GM23338 (cell line): ENCODE measurements around the gene TENM3. TPM values are rescaled to one million over a fixed set of nuclear protein-coding genes. Genes with fewer than 3 reads are reported as not detected.

Source experiments
- ATAC-seq: fragments of 200-7000 bp; cut with Tn5 transposase; 3 replicates; pipeline ENCODE4 v1.9.1; 2020
- DNase-seq: peaks from one replicate; pipeline ENCODE4 v3.0.0-alpha.2; 2015; ENCODE audit warnings: low spot score
- H2AFZ ChIP-seq: fragments of 200-600 bp; sonication (generic); 2 replicates; pipeline ENCODE4 v1.8.0; 2016; ENCODE audit warnings: antibody characterized with exemption, mild to moderate bottlenecking, moderate library complexity
- H3F3A ChIP-seq: fragments of 200-600 bp; sonication (generic); replicated peaks from 2 replicates; pipeline ENCODE4 v1.8.0; 2017; ENCODE audit warnings: antibody characterized with exemption, mixed run types, low read depth
- H3K27ac ChIP-seq: fragments of 200-600 bp; sonication (generic); 2 replicates; pipeline ENCODE4 v1.6.1; 2016; ENCODE audit warnings: low read depth
- H3K27me3 ChIP-seq: fragments of 200-600 bp; sonication (generic); 2 replicates; pipeline ENCODE4 v1.8.0; 2016; ENCODE audit warnings: mild to moderate bottlenecking, mixed run types, moderate library complexity; ENCODE audit not compliant: insufficient read depth
- H3K36me3 ChIP-seq: fragments of 200-600 bp; sonication (generic); 2 replicates; pipeline ENCODE4 v1.8.0; 2016; ENCODE audit warnings: mild to moderate bottlenecking; ENCODE audit not compliant: insufficient read depth
- H3K4me1 ChIP-seq: fragments of 200-600 bp; sonication (generic); 2 replicates; pipeline ENCODE4 v1.8.0; 2016; ENCODE audit warnings: mild to moderate bottlenecking, moderate library complexity; ENCODE audit not compliant: insufficient read depth
- H3K4me2 ChIP-seq: fragments of 200-600 bp; sonication (generic); 2 replicates; pipeline ENCODE4 v1.7.1; 2017; ENCODE audit warnings: mixed run types
- H3K4me3 ChIP-seq: fragments of 200-600 bp; sonication (generic); 2 replicates; pipeline ENCODE4 v1.6.1; 2016; ENCODE audit warnings: mixed run types
- H3K79me2 ChIP-seq: fragments of 200-600 bp; sonication (generic); replicated peaks from 2 replicates; pipeline ENCODE4 v1.8.0; 2017; ENCODE audit warnings: mild to moderate bottlenecking; ENCODE audit not compliant: insufficient read depth
- H3K9me2 ChIP-seq: fragments of 200-600 bp; sonication (generic); 2 replicates; pipeline ENCODE4 v1.8.0; 2017; ENCODE audit not compliant: insufficient read depth
- H4K20me1 ChIP-seq: fragments of 200-600 bp; sonication (generic); replicated peaks from 2 replicates; pipeline ENCODE4 v1.8.0; 2017; ENCODE audit warnings: mild to moderate bottlenecking; ENCODE audit not compliant: insufficient read depth
- H3K27ac Mint-ChIP-seq: 2 replicates; pipeline ENCODE4 v1.8.0; 2020; ENCODE audit warnings: inconsistent platforms, mild to moderate bottlenecking, moderate library complexity, mixed read lengths
- H3K27me3 Mint-ChIP-seq: 3 replicates; pipeline ENCODE4 v1.8.0; 2022; ENCODE audit warnings: low read depth, mild to moderate bottlenecking, moderate library complexity, mixed read lengths, inconsistent platforms; ENCODE audit not compliant: insufficient read depth, poor library complexity
- H3K36me3 Mint-ChIP-seq: 3 replicates; pipeline ENCODE4 v1.8.0; 2021; ENCODE audit warnings: low read depth, mild to moderate bottlenecking, inconsistent platforms, moderate library complexity, mixed read lengths
- H3K4me1 Mint-ChIP-seq: 3 replicates; pipeline ENCODE4 v1.8.0; 2020; ENCODE audit warnings: mild to moderate bottlenecking, inconsistent platforms, mixed read lengths
- H3K4me3 Mint-ChIP-seq: 3 replicates; pipeline ENCODE4 v1.8.0; 2021; ENCODE audit warnings: moderate library complexity, mild to moderate bottlenecking, inconsistent platforms, mixed read lengths
- H3K9me3 Mint-ChIP-seq: 3 replicates; pipeline ENCODE4 v1.8.0; 2020; ENCODE audit warnings: moderate library complexity, mild to moderate bottlenecking, inconsistent platforms, mixed read lengths
- CREB1 ChIP-seq: fragments of 250-450 bp; sonication (Bioruptor Pico); IDR thresholded peaks from 2 replicates; pipeline ENCODE4 v1.5.0; 2020; ENCODE audit warnings: low read depth, mild to moderate bottlenecking, moderate library complexity
- CTCF ChIP-seq, 2 experiments: fragments of 200-600 bp in 1 of 2; sonication (generic) in 1 of 2; conservative IDR thresholded peaks; 2 replicates each; pipeline versions ENCODE4 v1.5.1 to v1.6.1; 2016 to 2017; ENCODE audit warnings: antibody characterized with exemption in 2 of 2, low read depth in 2 of 2, mild to moderate bottlenecking in 2 of 2, moderate library complexity in 1 of 2
- ETS1 ChIP-seq: IDR thresholded peaks from 2 replicates; pipeline ENCODE4 v1.6.1; 2016; ENCODE audit warnings: antibody characterized with exemption
- EZH2 ChIP-seq: fragments of 200-600 bp; sonication (generic); IDR thresholded peaks from one replicate; pipeline ENCODE4 v1.8.0; 2017; ENCODE audit warnings: antibody characterized with exemption, mild to moderate bottlenecking, low read depth; ENCODE audit not compliant: unreplicated experiment
- EZH2phosphoT487 ChIP-seq: fragments of 200-600 bp; sonication (generic); IDR thresholded peaks from one replicate; pipeline ENCODE4 v1.8.1; 2018; ENCODE audit warnings: antibody characterized with exemption; ENCODE audit not compliant: unreplicated experiment
- JUNB ChIP-seq: IDR thresholded peaks from one replicate; pipeline ENCODE4 v1.6.1; 2016; ENCODE audit warnings: antibody characterized with exemption; ENCODE audit not compliant: unreplicated experiment
- NANOG ChIP-seq: IDR thresholded peaks from 2 replicates; pipeline ENCODE4 v1.6.1; 2016; ENCODE audit warnings: antibody characterized with exemption, borderline replicate concordance
- POLR2AphosphoS5 ChIP-seq: IDR thresholded peaks from 2 replicates; pipeline ENCODE4 v1.6.1; 2016; ENCODE audit warnings: antibody characterized with exemption, low read depth
- REST ChIP-seq: IDR thresholded peaks from one replicate; pipeline ENCODE4 v1.6.1; 2018; ENCODE audit warnings: antibody characterized with exemption; ENCODE audit not compliant: unreplicated experiment
- STAT1 ChIP-seq: IDR thresholded peaks from one replicate; pipeline ENCODE4 v1.6.1; 2016; ENCODE audit warnings: antibody characterized with exemption; ENCODE audit not compliant: unreplicated experiment
- ZNF114 ChIP-seq: fragments of 250-450 bp; sonication (Bioruptor Pico); IDR thresholded peaks from 2 replicates; pipeline ENCODE4 v1.5.0; 2020; ENCODE audit warnings: mild to moderate bottlenecking, moderate library complexity
- ZNF331 ChIP-seq: fragments of 250-450 bp; sonication (Bioruptor Pico); IDR thresholded peaks from 2 replicates; pipeline ENCODE4 v1.5.0; 2020; ENCODE audit warnings: low read depth, mild to moderate bottlenecking, moderate library complexity
- ZNF462 ChIP-seq: fragments of 250-450 bp; sonication (Bioruptor Pico); IDR thresholded peaks from 2 replicates; pipeline ENCODE4 v1.5.0; 2020; ENCODE audit warnings: mild to moderate bottlenecking, moderate library complexity
- polyA plus RNA-seq: library from polyadenylated mRNA; unstranded; fragments of >200 nt; fragmentation: Nextera tagmentation; extraction: Ambion mirVana; gene quantifications from 2 replicates; pipeline ENCODE4 v1.2.1, GENCODE V29; 2016
- total RNA-seq: library from RNA; depleted of rRNA; stranded (reverse); fragments of >200 nt; shearing (Covaris generic); gene quantifications from 2 replicates; pipeline ENCODE4 v1.2.3, GENCODE V29; 2014

Gene TENM3
- total and polyA plus RNA-seq, 2 experiments from 2014 or later: 22.2 to 128 TPM

- peaks cover 1% of the 10 kb centered on the region for H3K27me3 Mint-ChIP-seq
- ATAC-seq: no peak
- no peak overlapping the region for H3K4me3 Mint-ChIP-seq
- Histone ChIP-seq H3K79me2 (no peaks in the 10 kb centered on the region), H3F3A (no peaks in the 10 kb centered on the region), H2AFZ (no peak overlapping the region), H3K9me2 (no peaks in the 10 kb centered on the region), H3K4me1 (0 out of 2 replicates have a peak, but pooled peaks cover 5% of the 10 kb centered on the region), H3K4me2 (no peak overlapping the region), H3K27ac (peak overlapping the region; percentile 15; the same call in 1 of the 2 replicates), H3K27me3 (no peaks in the 10 kb centered on the region), H3K36me3 (no peaks in the 10 kb centered on the region), H3K4me3 (no peak overlapping the region), H4K20me1 (no peaks in the 10 kb centered on the region; the same call in 1 of the 2 replicates)
- no peak overlapping the region for H3K27ac Mint-ChIP-seq
- H3K36me3 Mint-ChIP-seq: peaks cover 9% of the 10 kb centered on the region; the same call in 2 of the 3 replicates
- peaks cover 5% of the 10 kb centered on the region; the same call in 1 of the 3 replicates for H3K9me3 Mint-ChIP-seq
- DNase-seq: no peak
- TF ChIP-seq ZNF114: no peak
- no peak for TF ChIP-seq CTCF (conservative IDR thresholded peaks at IDR 0.05; ENCODE audit: low read depth in 2 of 2)
- no peak for TF ChIP-seq EZH2phosphoT487
- TF ChIP-seq EZH2: no peak
- TF ChIP-seq REST: no peak
- no peak for TF ChIP-seq CREB1 (CRISPR knock-in tag)
- no peak for TF ChIP-seq ZNF462 (CRISPR knock-in tag)
- TF ChIP-seq ZNF331 (CRISPR knock-in tag): no peak
- no peak for TF ChIP-seq POLR2AphosphoS5
- TF ChIP-seq STAT1: no peak
- no peak for TF ChIP-seq ETS1
- TF ChIP-seq JUNB: no peak
- TF ChIP-seq NANOG: no peak
- peaks cover 17% of the 10 kb centered on the region for H3K4me1 Mint-ChIP-seq
Observed at GRCh38 chr4:182620111-182620980, 377.1 kb downstream of the TENM3 start.
